GM21515 (cell line): ENCODE results near the gene GADD45G.

Source experiments
- ATAC-seq: cut with Tn5 transposase; IDR thresholded peaks from one replicate; pipeline ENCODE4 v1.9.1; 2021; ENCODE audit not compliant: unreplicated experiment

GADD45G gene

DNA sequence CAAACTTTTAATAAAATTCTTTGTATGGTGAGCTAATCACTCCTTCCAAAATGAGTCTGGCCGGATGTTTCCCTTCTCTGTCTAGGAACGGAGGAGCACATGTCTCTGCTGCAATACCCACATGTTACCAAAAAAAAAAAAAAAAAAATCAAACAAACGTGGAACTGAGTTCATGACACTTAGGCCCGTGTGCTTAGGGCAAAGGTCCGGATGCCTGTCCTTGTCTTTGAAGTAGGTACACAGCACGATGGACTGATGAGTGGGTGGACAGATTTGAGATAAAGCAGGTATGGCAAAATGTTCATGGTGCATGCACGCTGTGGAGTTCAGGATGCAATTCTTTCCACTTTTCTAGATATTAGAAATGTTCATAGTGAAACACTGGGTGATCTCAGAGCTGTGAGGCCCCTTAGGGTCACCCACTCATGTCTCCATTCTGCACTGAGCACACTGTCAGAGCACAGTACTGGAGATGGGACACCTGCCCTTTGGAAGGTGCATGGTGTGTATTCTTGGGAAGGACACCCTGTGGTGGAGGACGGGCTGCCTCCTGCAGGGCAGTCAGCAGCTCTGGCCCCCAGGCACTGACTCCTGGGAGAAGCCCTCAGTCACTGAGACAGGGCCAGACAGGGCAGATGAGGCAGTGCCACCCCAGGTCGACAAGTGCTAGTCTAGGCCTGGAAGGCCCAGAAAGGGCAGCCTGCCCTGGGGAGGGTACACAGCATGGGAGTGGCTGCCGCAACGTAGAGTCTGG is 43.6 kb downstream of the GADD45G start:
- no peak for ATAC-seq

DNA sequence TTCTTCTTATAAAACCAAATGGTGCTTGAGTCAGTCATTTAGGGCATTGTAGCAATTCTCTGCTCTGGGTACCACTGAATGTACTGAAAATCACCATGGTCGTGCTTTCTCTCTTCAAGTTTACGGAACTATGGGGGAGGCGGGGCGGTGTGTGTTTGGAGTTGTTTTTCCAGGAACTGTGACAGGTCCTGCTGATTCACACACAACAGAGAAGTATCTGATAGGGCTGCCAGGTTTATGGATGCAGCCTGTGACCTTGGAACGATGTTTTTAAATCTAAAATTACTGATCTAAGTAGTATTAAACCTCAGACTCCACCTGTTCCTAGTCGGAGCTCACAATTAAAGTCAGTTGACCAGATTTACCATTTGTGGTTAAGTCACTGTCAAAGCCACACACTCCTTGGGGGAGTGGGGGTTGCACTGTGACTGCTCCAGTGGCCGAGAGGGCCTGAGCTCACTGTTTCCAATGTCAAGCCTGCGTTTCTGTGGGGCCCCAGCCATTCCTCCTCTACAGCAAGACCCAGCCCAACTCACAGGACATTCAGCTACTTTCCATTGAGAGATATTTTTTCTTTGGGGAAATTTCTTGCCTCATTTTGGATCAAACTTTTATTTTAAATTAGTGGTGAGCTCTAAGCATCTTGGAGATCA is 44.4 kb downstream of the GADD45G start:
- no peak for ATAC-seq

DNA sequence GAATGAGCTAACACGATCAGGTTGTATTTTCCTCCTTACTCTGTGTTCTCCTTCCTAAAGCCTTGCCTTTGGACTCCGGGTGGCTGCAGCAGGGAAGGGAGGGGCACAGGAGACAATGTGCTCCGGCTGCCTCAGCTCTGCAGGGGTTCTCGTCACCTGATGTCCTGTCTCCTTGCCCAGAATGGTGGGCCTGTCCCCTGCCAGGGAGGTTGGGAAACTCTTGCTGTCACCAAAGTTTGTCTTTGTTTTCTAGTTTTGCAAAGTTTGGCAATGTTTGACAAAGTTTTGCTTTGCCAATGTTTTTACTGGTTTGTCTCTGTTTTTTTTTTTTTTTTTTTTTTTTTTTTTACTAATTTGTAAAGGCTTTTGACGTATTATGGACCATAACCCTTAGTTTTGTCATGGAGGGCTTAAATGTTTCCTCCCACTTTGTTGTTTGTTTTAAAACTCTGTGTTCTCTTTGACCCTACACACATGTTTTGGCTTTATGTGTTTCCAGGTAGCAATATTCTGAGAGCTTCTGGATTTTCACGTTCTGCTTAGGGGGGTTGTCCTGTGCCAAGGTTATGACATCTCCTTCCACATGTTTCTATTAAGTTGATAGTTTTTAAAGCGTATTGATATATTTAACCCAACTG is 49.3 kb downstream of the GADD45G start:
- no peak for ATAC-seq

DNA sequence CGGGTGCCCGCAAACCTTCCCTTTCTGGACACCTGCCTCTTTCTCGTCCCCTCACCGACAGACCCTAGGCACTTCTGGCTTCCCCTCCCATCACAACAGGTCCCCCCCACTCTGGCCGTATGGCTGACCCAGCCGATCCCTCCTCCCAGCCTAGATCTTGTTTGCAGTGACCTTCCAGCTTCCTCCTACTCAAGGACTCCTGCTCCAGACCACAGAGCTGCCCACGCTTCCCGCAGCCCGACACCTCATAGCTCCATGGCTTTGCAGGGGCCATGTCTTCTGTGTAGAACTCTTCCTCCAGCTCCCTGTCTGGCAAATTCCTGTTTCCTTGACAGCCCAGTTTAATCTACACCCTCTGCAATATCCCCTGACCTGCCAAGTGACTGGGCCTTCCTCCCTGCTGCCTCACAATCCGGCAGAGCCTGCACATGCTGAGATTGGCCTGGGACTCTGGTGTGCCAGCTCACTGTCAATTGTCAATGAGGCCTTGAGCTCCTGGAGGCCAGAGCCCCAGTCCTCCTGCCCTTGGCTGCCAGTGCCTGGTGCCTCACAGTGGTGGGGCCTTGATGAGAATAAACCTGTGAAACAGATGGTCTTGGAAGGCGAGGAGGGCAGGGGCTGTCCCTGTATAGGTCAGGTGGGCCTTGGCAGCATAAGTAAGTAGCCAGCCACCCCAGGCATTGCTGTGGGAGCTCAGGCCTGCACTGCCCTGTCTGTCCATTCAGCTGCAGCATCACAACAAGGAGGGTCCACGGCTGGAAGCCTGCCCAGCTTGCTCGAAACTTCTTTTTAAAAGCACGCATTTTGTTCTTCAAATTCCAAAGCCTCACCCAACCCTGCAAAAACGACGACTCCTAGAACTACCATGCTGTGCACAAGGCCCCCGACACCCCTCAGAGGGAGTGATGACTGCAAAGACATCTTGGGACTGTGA is 50.5 kb downstream of the GADD45G start:
- no peak for ATAC-seq
